GM18508 (cell line): ENCODE results near the gene SEPHS2.
A peak's percentile ranks its signal among the peaks of the same experiment; 100 is the strongest.
"Not testable (repeated sequence)": the region's sequence is repeated elsewhere in the genome, so short reads cannot be mapped to it uniquely, and the experiment has no call there.

Source experiments
- ATAC-seq: cut with Tn5 transposase; IDR thresholded peaks from one replicate; pipeline ENCODE4 v1.9.1; 2021; ENCODE audit warnings: moderate number of reproducible peaks; ENCODE audit not compliant: insufficient read depth, unreplicated experiment

SEPHS2 gene

GRCh38 chr16:30445408-30446202 lies at the start of gene SEPHS2:
SEPHS2 (minus strand) TSS chr16:30445874; CDS start chr16:30445727, 147 bp downstream.
- ATAC-seq = peak; percentile 62

GRCh38 chr16:30494709-30495108 lies 49.0 kb upstream of the SEPHS2 start:
- ATAC-seq = no peak

- no peak for ATAC-seq
Measured at GRCh38 chr16:30493941-30494488, 48.3 kb upstream of the SEPHS2 start.

GRCh38 chr16:30491744-30492308 lies 46.2 kb upstream of the SEPHS2 start:
- no peak for ATAC-seq

GRCh38 chr16:30491229-30491628 lies 45.6 kb upstream of the SEPHS2 start:
- ATAC-seq = no peak

- ATAC-seq = no peak
Measured at GRCh38 chr16:30490210-30490609, 44.5 kb upstream of the SEPHS2 start.

GRCh38 chr16:30488764-30489605 lies 43.3 kb upstream of the SEPHS2 start:
- no peak for ATAC-seq

GRCh38 chr16:30485818-30486436 lies 40.3 kb upstream of the SEPHS2 start:
- no peak for ATAC-seq

GRCh38 chr16:30484887-30485286 lies 39.2 kb upstream of the SEPHS2 start:
- no peak for ATAC-seq

GRCh38 chr16:30482366-30482765 lies 36.7 kb upstream of the SEPHS2 start:
- no peak for ATAC-seq

- no peak for ATAC-seq
Measured at GRCh38 chr16:30481381-30481780, 35.7 kb upstream of the SEPHS2 start.

- no peak for ATAC-seq
Measured at GRCh38 chr16:30478766-30479478, 33.2 kb upstream of the SEPHS2 start.

- not testable (repeated sequence) for ATAC-seq
Measured at GRCh38 chr16:30477773-30478172, 32.1 kb upstream of the SEPHS2 start.

GRCh38 chr16:30476991-30477390 lies 31.3 kb upstream of the SEPHS2 start:
- ATAC-seq = no peak

- no peak for ATAC-seq
Measured at GRCh38 chr16:30474684-30475083, 29.0 kb upstream of the SEPHS2 start.

GRCh38 chr16:30474074-30474452 lies 28.4 kb upstream of the SEPHS2 start:
- no peak for ATAC-seq

GRCh38 chr16:30473231-30474073 lies 27.8 kb upstream of the SEPHS2 start:
- no peak for ATAC-seq

- ATAC-seq = peak; percentile 48
Measured at GRCh38 chr16:30472328-30472942, 26.8 kb upstream of the SEPHS2 start, which contains the start of gene ITGAL. ITGAL (plus strand) TSS chr16:30472742; CDS start chr16:30472838, 96 bp downstream.
